ENCODE results near the gene ATP5ME. TPM values are rescaled to one million over a fixed set of nuclear protein-coding genes. Genes with fewer than 3 reads are reported as not detected.

The ATP5ME gene
- total and polyA plus RNA-seq, 2 experiments from 2014 or later = 143 to 669 TPM

DNA sequence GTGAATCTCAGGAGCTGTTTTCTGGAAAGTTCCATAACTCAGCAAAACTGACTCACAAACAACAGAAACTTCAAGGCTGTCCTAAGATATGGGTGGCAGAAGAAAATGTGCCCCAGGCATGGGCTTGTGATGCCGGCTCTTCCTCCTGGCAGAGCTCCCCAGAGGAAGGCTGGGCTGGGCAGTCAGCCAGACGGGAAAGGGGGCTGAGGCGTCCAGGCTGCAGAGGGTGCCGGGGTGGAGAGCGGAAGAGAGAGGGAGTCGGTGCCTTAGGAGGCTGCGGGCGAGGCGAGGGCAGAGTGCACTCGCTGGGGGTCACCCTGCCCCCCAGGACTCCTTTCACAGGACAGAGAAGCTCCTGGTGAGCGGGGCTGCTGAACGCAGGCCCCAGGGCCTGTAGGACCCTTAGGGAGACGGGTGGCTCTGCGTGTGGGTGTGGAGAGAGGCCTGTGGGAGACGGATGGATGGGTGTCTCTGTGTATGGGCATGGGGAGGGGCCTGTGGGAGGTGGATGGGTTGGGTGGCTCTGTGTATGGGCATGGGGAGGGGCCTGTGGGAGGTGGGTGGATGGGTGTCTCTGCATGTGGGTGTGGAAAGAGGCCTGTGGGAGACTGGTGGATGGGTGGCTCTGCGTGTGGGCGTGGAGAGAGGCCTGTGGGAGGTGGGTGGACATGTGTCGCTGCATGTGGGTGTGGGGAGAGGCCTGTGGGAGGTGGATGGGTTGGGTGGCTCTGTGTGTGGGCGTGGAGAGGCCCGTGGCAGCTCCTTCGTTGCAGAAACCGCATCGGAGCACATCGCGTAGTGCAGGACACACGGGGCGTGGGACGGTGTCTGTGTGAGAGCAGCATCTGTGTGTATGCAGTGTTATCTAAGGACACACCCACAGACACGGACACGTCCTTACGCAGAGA is 47.4 kb upstream of the ATP5ME start:
- TF ChIP-seq, protein P1, sequence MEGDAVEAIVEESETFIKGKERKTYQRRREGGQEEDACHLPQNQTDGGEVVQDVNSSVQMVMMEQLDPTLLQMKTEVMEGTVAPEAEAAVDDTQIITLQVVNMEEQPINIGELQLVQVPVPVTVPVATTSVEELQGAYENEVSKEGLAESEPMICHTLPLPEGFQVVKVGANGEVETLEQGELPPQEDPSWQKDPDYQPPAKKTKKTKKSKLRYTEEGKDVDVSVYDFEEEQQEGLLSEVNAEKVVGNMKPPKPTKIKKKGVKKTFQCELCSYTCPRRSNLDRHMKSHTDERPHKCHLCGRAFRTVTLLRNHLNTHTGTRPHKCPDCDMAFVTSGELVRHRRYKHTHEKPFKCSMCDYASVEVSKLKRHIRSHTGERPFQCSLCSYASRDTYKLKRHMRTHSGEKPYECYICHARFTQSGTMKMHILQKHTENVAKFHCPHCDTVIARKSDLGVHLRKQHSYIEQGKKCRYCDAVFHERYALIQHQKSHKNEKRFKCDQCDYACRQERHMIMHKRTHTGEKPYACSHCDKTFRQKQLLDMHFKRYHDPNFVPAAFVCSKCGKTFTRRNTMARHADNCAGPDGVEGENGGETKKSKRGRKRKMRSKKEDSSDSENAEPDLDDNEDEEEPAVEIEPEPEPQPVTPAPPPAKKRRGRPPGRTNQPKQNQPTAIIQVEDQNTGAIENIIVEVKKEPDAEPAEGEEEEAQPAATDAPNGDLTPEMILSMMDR (IDR thresholded peaks at IDR 0.05; ENCODE audit: poor library complexity) = no peak
- TF ChIP-seq EZH2 (IDR thresholded peaks at IDR 0.05; ENCODE audit: borderline replicate concordance) (no peak), EZH2phosphoT487 (IDR thresholded peaks at IDR 0.05; ENCODE audit: low read depth, severe bottlenecking, unreplicated experiment) (no peak)
- Histone ChIP-seq H3K27ac (no peak overlapping the region), H3K9me3 (ENCODE audit: low read depth) (no peaks in the 10 kb centered on the region), H3K4me3 (no peak overlapping the region), H3K36me3 (replicated peaks; ENCODE audit: insufficient read depth, low read depth) (no peaks in the 10 kb centered on the region), H3K4me2 (no peak overlapping the region), H3K79me2 (peaks cover 89% of the 10 kb centered on the region), H4K20me1 (ENCODE audit: insufficient read depth, poor library complexity, severe bottlenecking) (peaks cover 77% of the 10 kb centered on the region), H3K9me2 (replicated peaks; ENCODE audit: insufficient read depth) (no peaks in the 10 kb centered on the region), H2AFZ (no peak overlapping the region), H3K27me3 (no peaks in the 10 kb centered on the region), H3K4me1 (ENCODE audit: insufficient read depth) (peaks cover 3% of the 10 kb centered on the region)
- DNase-seq (ENCODE audit: low spot score) = no peak
- WGBS (ENCODE audit: low lambda C conversion rate, missing lambda C conversion rate) = 93% methylated on average over 28 of the region's 31 CpGs

DNA sequence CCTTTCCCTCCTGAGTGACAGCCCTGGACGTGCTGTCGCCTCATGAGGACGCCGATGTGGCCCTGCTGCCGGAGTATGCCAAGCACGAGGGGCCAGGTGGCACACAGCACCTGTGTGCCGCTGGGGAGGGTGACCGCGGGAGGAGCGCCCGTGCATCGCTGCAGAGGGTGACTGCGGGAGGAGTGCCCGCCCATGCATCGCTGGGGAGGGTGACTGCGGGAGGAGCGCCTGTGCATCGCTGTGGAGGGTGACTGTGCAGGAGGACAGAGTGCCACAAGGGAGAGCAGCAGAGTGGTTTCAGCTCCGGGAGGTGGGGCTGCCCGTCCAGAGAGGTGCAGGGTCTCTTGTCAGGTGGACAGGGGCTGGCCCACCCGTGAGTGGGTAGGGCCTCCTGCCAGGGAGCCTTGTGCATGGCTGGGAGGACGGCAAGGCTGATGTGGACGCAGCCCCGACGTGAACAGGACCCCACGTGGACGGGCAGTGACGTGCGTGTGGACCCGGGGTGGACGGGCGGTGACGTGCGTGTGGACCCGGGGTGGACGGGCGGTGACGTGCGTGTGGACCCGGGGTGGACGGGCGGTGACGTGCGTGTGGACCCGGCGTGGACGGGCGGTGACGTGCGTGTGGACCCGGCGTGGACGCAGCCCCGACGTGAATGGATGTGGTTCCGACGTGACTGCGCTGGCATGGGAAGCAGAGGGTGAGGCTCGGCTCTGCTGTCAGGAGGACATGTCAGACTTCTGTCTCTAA is 46.2 kb upstream of the ATP5ME start:
- peaks cover 3% of the 10 kb centered on the region for H3K4me1 ChIP-seq (ENCODE audit: insufficient read depth)
- no peak for TF ChIP-seq EZH2phosphoT487 (IDR thresholded peaks at IDR 0.05; ENCODE audit: low read depth, severe bottlenecking, unreplicated experiment)
- TF ChIP-seq, protein P1 (IDR thresholded peaks at IDR 0.05; ENCODE audit: poor library complexity) = no peak
- no peak overlapping the region for H2AFZ ChIP-seq
- DNase-seq (ENCODE audit: low spot score) = no peak
- no peak overlapping the region for H3K27ac ChIP-seq
- peaks cover 85% of the 10 kb centered on the region for H3K79me2 ChIP-seq
- no peaks in the 10 kb centered on the region for H3K9me3 ChIP-seq (ENCODE audit: low read depth)
- H4K20me1 ChIP-seq (ENCODE audit: insufficient read depth, poor library complexity, severe bottlenecking) = peaks cover 67% of the 10 kb centered on the region
- no peak overlapping the region for H3K4me2 ChIP-seq
- H3K4me3 ChIP-seq = no peak overlapping the region
- no peaks in the 10 kb centered on the region for H3K9me2 ChIP-seq (replicated peaks; ENCODE audit: insufficient read depth)
- WGBS (ENCODE audit: low lambda C conversion rate, missing lambda C conversion rate) = 97% methylated on average over 52 of the region's 59 CpGs
- no peaks in the 10 kb centered on the region for H3K27me3 ChIP-seq
- no peaks in the 10 kb centered on the region for H3K36me3 ChIP-seq (replicated peaks; ENCODE audit: insufficient read depth, low read depth)

DNA sequence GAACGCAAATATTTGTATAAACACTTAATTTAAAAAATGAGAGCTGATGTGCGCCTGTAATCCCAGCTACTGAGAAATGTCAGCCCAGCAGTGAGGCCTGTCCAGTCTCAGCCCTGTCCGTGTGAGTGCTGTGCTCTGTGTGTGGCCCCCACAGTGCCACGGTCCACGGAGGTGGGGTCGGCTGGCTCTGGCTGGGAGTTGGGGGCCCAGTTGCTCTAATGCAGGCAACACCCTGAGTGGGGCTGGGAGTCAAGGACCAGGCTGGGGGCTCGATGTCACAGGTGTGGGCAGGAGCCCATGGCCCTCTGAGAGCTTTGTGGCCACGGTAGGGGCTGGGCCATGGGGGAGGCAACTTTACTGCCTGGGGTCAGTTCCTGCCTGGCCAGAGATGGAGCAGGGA is 44.4 kb upstream of the ATP5ME start:
- peaks cover 69% of the 10 kb centered on the region for H4K20me1 ChIP-seq (ENCODE audit: insufficient read depth, poor library complexity, severe bottlenecking)

More for the DNA sequence above, 44.4 kb upstream of the ATP5ME start:
- no peaks in the 10 kb centered on the region for H3K9me3 ChIP-seq (ENCODE audit: low read depth)
- no peaks in the 10 kb centered on the region for H3K9me2 ChIP-seq (replicated peaks; ENCODE audit: insufficient read depth)
- TF ChIP-seq EZH2phosphoT487 (IDR thresholded peaks at IDR 0.05; ENCODE audit: low read depth, severe bottlenecking, unreplicated experiment) (no peak), EZH2 (IDR thresholded peaks at IDR 0.05; ENCODE audit: borderline replicate concordance) (no peak)
- TF ChIP-seq, protein P1 (IDR thresholded peaks at IDR 0.05; ENCODE audit: poor library complexity) = no peak
- DNase-seq (ENCODE audit: low spot score) = no peak
- H3K36me3 ChIP-seq (replicated peaks; ENCODE audit: insufficient read depth, low read depth) = no peaks in the 10 kb centered on the region
- WGBS (ENCODE audit: low lambda C conversion rate, missing lambda C conversion rate) = 94% methylated on average over 8 of the region's 8 CpGs
- no peak overlapping the region for H3K4me2 ChIP-seq
- no peak overlapping the region for H2AFZ ChIP-seq
- H3K27me3 ChIP-seq = no peaks in the 10 kb centered on the region
- peaks cover 85% of the 10 kb centered on the region for H3K79me2 ChIP-seq
- H3K4me3 ChIP-seq = no peak overlapping the region
- no peaks in the 10 kb centered on the region for H3K4me1 ChIP-seq (ENCODE audit: insufficient read depth)
- H3K27ac ChIP-seq = no peak overlapping the region
